Smooth muscle cell (in vitro differentiated cells): ENCODE measurements around the gene CT47C1. TPM values are rescaled to one million over a fixed set of nuclear protein-coding genes. Genes with fewer than 3 reads are reported as not detected.

ENCODE experiments used
- DNase-seq: peaks from one replicate; lab custom pipeline; 2025; ENCODE audit not compliant: unreplicated experiment; lab: John Stamatoyannopoulos, UW
- H2AFZ ChIP-seq: fragments of 200-600 bp; sonication (generic); 2 replicates; pipeline ENCODE4 v1.6.0; 2016; ENCODE audit warnings: antibody characterized with exemption, low read depth, mild to moderate bottlenecking
- H3F3A ChIP-seq: fragments of 200-600 bp; sonication (generic); 2 replicates; pipeline ENCODE4 v1.6.0; 2017; ENCODE audit warnings: antibody characterized with exemption, low read depth
- H3K27ac ChIP-seq: fragments of 200-600 bp; sonication (generic); 2 replicates; pipeline ENCODE4 v1.5.1; 2016; ENCODE audit warnings: low read depth, mild to moderate bottlenecking
- H3K27me3 ChIP-seq: fragments of 200-600 bp; sonication (generic); 2 replicates; pipeline ENCODE4 v1.6.1; 2016; ENCODE audit warnings: low read depth, mild to moderate bottlenecking
- H3K36me3 ChIP-seq: fragments of 200-600 bp; sonication (generic); 2 replicates; pipeline ENCODE4 v1.5.1; 2016; ENCODE audit warnings: low read depth
- H3K4me1 ChIP-seq: fragments of 200-600 bp; sonication (generic); 2 replicates; pipeline ENCODE4 v1.5.1; 2016; ENCODE audit warnings: low read depth
- H3K4me2 ChIP-seq: fragments of 200-600 bp; sonication (generic); 2 replicates; pipeline ENCODE4 v1.6.0; 2016; ENCODE audit warnings: mild to moderate bottlenecking
- H3K4me3 ChIP-seq: fragments of 200-600 bp; sonication (generic); 2 replicates; pipeline ENCODE4 v1.5.1; 2016; ENCODE audit warnings: mild to moderate bottlenecking
- H3K79me2 ChIP-seq: fragments of 200-600 bp; sonication (generic); 2 replicates; pipeline ENCODE4 v1.6.0; 2016; ENCODE audit warnings: low read depth, mild to moderate bottlenecking
- H3K9ac ChIP-seq: fragments of 200-600 bp; sonication (generic); 2 replicates; pipeline ENCODE4 v1.6.0; 2016; ENCODE audit warnings: low read depth
- H3K9me3 ChIP-seq: fragments of 200-600 bp; sonication (generic); replicated peaks from 2 replicates; pipeline ENCODE4 v1.5.1; 2016; ENCODE audit warnings: low read depth
- H4K20me1 ChIP-seq: fragments of 200-600 bp; sonication (generic); 2 replicates; pipeline ENCODE4 v1.6.0; 2016; ENCODE audit warnings: low read depth
- CTCF ChIP-seq: fragments of 200-600 bp; sonication (generic); IDR thresholded peaks from 2 replicates; pipeline ENCODE4 v1.5.1; 2017; ENCODE audit warnings: borderline replicate concordance, mild to moderate bottlenecking, antibody characterized with exemption; ENCODE audit not compliant: insufficient read depth, poor library complexity, severe bottlenecking
- WGBS: methylation state at CpG from one replicate; pipeline ENCODE4 v1.1.7; 2016; ENCODE audit warnings: low lambda C conversion rate; 5-methylcytosine and 5-hydroxymethylcytosine counted together
- polyA plus RNA-seq: library from polyadenylated mRNA; unstranded; fragments of >200 nt; fragmentation: Nextera tagmentation; extraction: Ambion mirVana; gene quantifications from 2 replicates; pipeline ENCODE4 v1.2.1, GENCODE V29; 2016
- total RNA-seq: library from RNA; depleted of rRNA; stranded (reverse); fragments of >200 nt; gene quantifications from 2 replicates; pipeline ENCODE4 v1.2.3, GENCODE V29; 2014

Gene CT47C1
- total and polyA plus RNA-seq, 2 experiments from 2014 or later: not detected

GRCh38 chrX:119067023-119067739 lies 5.6 kb upstream of the CT47C1 start:
- peaks cover 5% of the 10 kb centered on the region for H3K27me3 ChIP-seq
- no peaks in the 10 kb centered on the region for H3K79me2 ChIP-seq
- no peak overlapping the region for H3K27ac ChIP-seq
- DNase-seq: no peak
- H3K4me1 ChIP-seq: no peaks in the 10 kb centered on the region
- no peak overlapping the region for H3K9ac ChIP-seq
- H3K4me3 ChIP-seq: no peak overlapping the region
- WGBS: 22% methylated on average over 7 of the region's 7 CpGs
- no peak overlapping the region for H2AFZ ChIP-seq
- peak; percentile 55 for TF ChIP-seq CTCF
- no peak overlapping the region for H3K4me2 ChIP-seq
- no peaks in the 10 kb centered on the region for H4K20me1 ChIP-seq
- no peaks in the 10 kb centered on the region for H3F3A ChIP-seq
- no peaks in the 10 kb centered on the region for H3K9me3 ChIP-seq
- no peaks in the 10 kb centered on the region for H3K36me3 ChIP-seq

GRCh38 chrX:119069128-119069527 lies 3.7 kb upstream of the CT47C1 start:
- no peak overlapping the region for H3K4me2 ChIP-seq
- H3F3A ChIP-seq: no peaks in the 10 kb centered on the region
- no peak for DNase-seq
- no peak for TF ChIP-seq CTCF
- no peaks in the 10 kb centered on the region for H3K79me2 ChIP-seq
- H3K4me1 ChIP-seq: no peaks in the 10 kb centered on the region
- no peak overlapping the region for H3K9ac ChIP-seq
- no peak overlapping the region for H3K27ac ChIP-seq
- no peak overlapping the region for H2AFZ ChIP-seq
- H4K20me1 ChIP-seq: no peaks in the 10 kb centered on the region
- H3K36me3 ChIP-seq: no peaks in the 10 kb centered on the region
- no peak overlapping the region for H3K4me3 ChIP-seq
- peaks cover 5% of the 10 kb centered on the region for H3K27me3 ChIP-seq
- 70% methylated on average over 1 of the region's 1 CpG for WGBS
- H3K9me3 ChIP-seq: no peaks in the 10 kb centered on the region

GRCh38 chrX:119069762-119070161 lies 3.0 kb upstream of the CT47C1 start:
- 89% methylated on average over 1 of the region's 1 CpG for WGBS
- H3K4me1 ChIP-seq: no peaks in the 10 kb centered on the region
- no peaks in the 10 kb centered on the region for H3K79me2 ChIP-seq
- no peak for DNase-seq
- H3K36me3 ChIP-seq: no peaks in the 10 kb centered on the region
- no peaks in the 10 kb centered on the region for H3F3A ChIP-seq
- H3K4me3 ChIP-seq: no peak overlapping the region
- no peak overlapping the region for H3K4me2 ChIP-seq
- no peak overlapping the region for H3K9ac ChIP-seq
- H4K20me1 ChIP-seq: no peaks in the 10 kb centered on the region
- H2AFZ ChIP-seq: no peak overlapping the region
- TF ChIP-seq CTCF: no peak
- no peaks in the 10 kb centered on the region for H3K9me3 ChIP-seq
- peaks cover 5% of the 10 kb centered on the region for H3K27me3 ChIP-seq
- no peak overlapping the region for H3K27ac ChIP-seq

GRCh38 chrX:119071381-119071780 lies 1.4 kb upstream of the CT47C1 start:
- H3K79me2 ChIP-seq: no peaks in the 10 kb centered on the region
- no peak overlapping the region for H3K4me3 ChIP-seq
- peaks cover 3% of the 10 kb centered on the region for H3K9me3 ChIP-seq
- WGBS: 57% methylated on average over 2 of the region's 2 CpGs
- TF ChIP-seq CTCF: no peak
- H3K4me1 ChIP-seq: no peaks in the 10 kb centered on the region
- H3K4me2 ChIP-seq: no peak overlapping the region
- H3K9ac ChIP-seq: no peak overlapping the region
- peaks cover 5% of the 10 kb centered on the region for H3K27me3 ChIP-seq
- H3F3A ChIP-seq: no peaks in the 10 kb centered on the region
- no peaks in the 10 kb centered on the region for H4K20me1 ChIP-seq
- no peaks in the 10 kb centered on the region for H3K36me3 ChIP-seq
- DNase-seq: no peak
- H3K27ac ChIP-seq: no peak overlapping the region
- H2AFZ ChIP-seq: no peak overlapping the region
